Central memory CD8-positive, alpha-beta T cell (primary cell): ENCODE data around the gene GPAT3.

Source experiments
- ATAC-seq: fragments of 150-1000 bp; cut with Tn5 transposase; replicated peaks from 2 replicates; pipeline ENCODE4 v1.10.0; 2022; ENCODE audit warnings: mild to moderate bottlenecking, moderate FRiP score, moderate number of reproducible peaks; ENCODE audit not compliant: poor library complexity, severe bottlenecking; ENCODE audit errors: extremely low read depth
- DNase-seq, 2 donors: peaks; one replicate each; pipeline ENCODE4 v3.0.0; 2021; ENCODE audit warnings: low spot score in 2 of 2
- H3K27ac Mint-ChIP-seq: one replicate; pipeline ENCODE4 v1.8.0; 2022; ENCODE audit warnings: low read depth, mild to moderate bottlenecking, moderate library complexity, mixed read lengths
- H3K27me3 Mint-ChIP-seq: one replicate; pipeline ENCODE4 v1.8.0; 2022; ENCODE audit warnings: mixed read lengths
- H3K36me3 Mint-ChIP-seq: one replicate; pipeline ENCODE4 v1.8.0; 2022; ENCODE audit warnings: mild to moderate bottlenecking, moderate library complexity, mixed read lengths; ENCODE audit not compliant: insufficient read depth
- H3K4me1 Mint-ChIP-seq: one replicate; pipeline ENCODE4 v1.8.0; 2022; ENCODE audit warnings: mixed read lengths
- H3K4me3 Mint-ChIP-seq: one replicate; pipeline ENCODE4 v1.8.0; 2022; ENCODE audit warnings: mild to moderate bottlenecking, moderate library complexity, mixed read lengths
- H3K9me3 Mint-ChIP-seq: one replicate; pipeline ENCODE4 v1.8.0; 2022; ENCODE audit warnings: mixed read lengths

Gene GPAT3

GRCh38 chr4:83516042-83516772 is 19.7 kb upstream of the GPAT3 start:
- Mint-ChIP-seq H3K27ac (no peak overlapping the region), H3K27me3 (no peaks in the 10 kb centered on the region), H3K4me1 (no peaks in the 10 kb centered on the region), H3K4me3 (no peak overlapping the region), H3K9me3 (no peaks in the 10 kb centered on the region), H3K36me3 (no peaks in the 10 kb centered on the region)
- no peak for DNase-seq
- no peak for ATAC-seq

GRCh38 chr4:83522239-83522638 is 13.7 kb upstream of the GPAT3 start:
- ATAC-seq = no peak
- Mint-ChIP-seq H3K27me3 (peaks cover 46% of the 10 kb centered on the region), H3K9me3 (no peaks in the 10 kb centered on the region), H3K4me1 (no peaks in the 10 kb centered on the region), H3K27ac (no peak overlapping the region), H3K36me3 (no peaks in the 10 kb centered on the region), H3K4me3 (no peak overlapping the region)
- DNase-seq = no peak

GRCh38 chr4:83527671-83528070 is 8.2 kb upstream of the GPAT3 start:
- Mint-ChIP-seq H3K4me3 (no peak overlapping the region), H3K9me3 (no peaks in the 10 kb centered on the region), H3K4me1 (no peaks in the 10 kb centered on the region), H3K36me3 (peaks cover 2% of the 10 kb centered on the region), H3K27ac (no peak overlapping the region), H3K27me3 (peaks cover 72% of the 10 kb centered on the region)
- ATAC-seq (no peak), DNase-seq (no peak)

- Mint-ChIP-seq H3K27ac (peak overlapping the region; percentile 25), H3K27me3 (peaks cover 31% of the 10 kb centered on the region), H3K4me3 (peak overlapping the region; percentile 93), H3K9me3 (no peaks in the 10 kb centered on the region), H3K4me1 (peaks cover 27% of the 10 kb centered on the region), H3K36me3 (peaks cover 4% of the 10 kb centered on the region)
- ATAC-seq (no peak), DNase-seq (no peak)
Observed at GRCh38 chr4:83536362-83537272, 709 bp downstream of the GPAT3 start.

GRCh38 chr4:83542225-83542624 is 6.3 kb downstream of the GPAT3 start:
- Mint-ChIP-seq H3K4me1 (peaks cover 6% of the 10 kb centered on the region), H3K9me3 (no peaks in the 10 kb centered on the region), H3K4me3 (no peak overlapping the region), H3K27me3 (no peaks in the 10 kb centered on the region), H3K27ac (no peak overlapping the region), H3K36me3 (peaks cover 2% of the 10 kb centered on the region)
- DNase-seq (no peak), ATAC-seq (no peak)

- ATAC-seq = no peak
- Mint-ChIP-seq H3K4me3 (no peak overlapping the region), H3K9me3 (no peaks in the 10 kb centered on the region), H3K27ac (no peak overlapping the region), H3K36me3 (peaks cover 2% of the 10 kb centered on the region), H3K27me3 (no peaks in the 10 kb centered on the region), H3K4me1 (peaks cover 5% of the 10 kb centered on the region)
- no peak for DNase-seq
Observed at GRCh38 chr4:83546786-83547185, 10.9 kb downstream of the GPAT3 start.

- ATAC-seq (peak; percentile 77), DNase-seq (peak in 1 of 2 donors; percentile 29)
- no peak overlapping the region for H3K27ac Mint-ChIP-seq
- H3K4me3 Mint-ChIP-seq = no peak overlapping the region
- H3K36me3 Mint-ChIP-seq = peaks cover 2% of the 10 kb centered on the region
- H3K9me3 Mint-ChIP-seq = no peaks in the 10 kb centered on the region
- peaks cover 5% of the 10 kb centered on the region for H3K4me1 Mint-ChIP-seq
- no peaks in the 10 kb centered on the region for H3K27me3 Mint-ChIP-seq
Observed at GRCh38 chr4:83548151-83548905, 12.4 kb downstream of the GPAT3 start.

- H3K27me3 Mint-ChIP-seq = no peaks in the 10 kb centered on the region
- no peaks in the 10 kb centered on the region for H3K9me3 Mint-ChIP-seq
- H3K27ac Mint-ChIP-seq = no peak overlapping the region
- H3K4me3 Mint-ChIP-seq = no peak overlapping the region
- H3K4me1 Mint-ChIP-seq = peaks cover 5% of the 10 kb centered on the region
- DNase-seq (no peak), ATAC-seq (no peak)
- no peaks in the 10 kb centered on the region for H3K36me3 Mint-ChIP-seq
Observed at GRCh38 chr4:83552083-83552482, 16.2 kb downstream of the GPAT3 start.

- Mint-ChIP-seq H3K9me3 (no peaks in the 10 kb centered on the region), H3K4me3 (no peak overlapping the region), H3K27me3 (no peaks in the 10 kb centered on the region), H3K4me1 (peaks cover 5% of the 10 kb centered on the region), H3K27ac (no peak overlapping the region), H3K36me3 (no peaks in the 10 kb centered on the region)
- no peak for ATAC-seq
- DNase-seq = no peak
Observed at GRCh38 chr4:83552924-83553323, 17.0 kb downstream of the GPAT3 start.

GRCh38 chr4:83556006-83556707 is 20.2 kb downstream of the GPAT3 start:
- DNase-seq = no peak
- Mint-ChIP-seq H3K36me3 (no peaks in the 10 kb centered on the region), H3K27ac (no peak overlapping the region), H3K4me1 (peaks cover 6% of the 10 kb centered on the region), H3K9me3 (no peaks in the 10 kb centered on the region), H3K27me3 (no peaks in the 10 kb centered on the region), H3K4me3 (no peak overlapping the region)
- ATAC-seq = no peak

- Mint-ChIP-seq H3K36me3 (no peaks in the 10 kb centered on the region), H3K27me3 (no peaks in the 10 kb centered on the region), H3K27ac (no peak overlapping the region), H3K4me1 (peaks cover 6% of the 10 kb centered on the region), H3K4me3 (no peak overlapping the region), H3K9me3 (no peaks in the 10 kb centered on the region)
- ATAC-seq (no peak), DNase-seq (no peak)
Observed at GRCh38 chr4:83556816-83557215, 20.9 kb downstream of the GPAT3 start.

- no peaks in the 10 kb centered on the region for H3K27me3 Mint-ChIP-seq
- ATAC-seq (no peak), DNase-seq (no peak)
- no peaks in the 10 kb centered on the region for H3K9me3 Mint-ChIP-seq
- H3K4me1 Mint-ChIP-seq = peaks cover 6% of the 10 kb centered on the region
- H3K27ac Mint-ChIP-seq = peak overlapping the region; percentile 29
- no peak overlapping the region for H3K4me3 Mint-ChIP-seq
- no peaks in the 10 kb centered on the region for H3K36me3 Mint-ChIP-seq
Observed at GRCh38 chr4:83558059-83558653, 22.2 kb downstream of the GPAT3 start.
